ENCODE measurements around the gene P2RX4.
"Not testable (repeated sequence)": the region's sequence is repeated elsewhere in the genome, so short reads cannot be mapped to it uniquely, and the experiment has no call there.

Gene P2RX4

DNA sequence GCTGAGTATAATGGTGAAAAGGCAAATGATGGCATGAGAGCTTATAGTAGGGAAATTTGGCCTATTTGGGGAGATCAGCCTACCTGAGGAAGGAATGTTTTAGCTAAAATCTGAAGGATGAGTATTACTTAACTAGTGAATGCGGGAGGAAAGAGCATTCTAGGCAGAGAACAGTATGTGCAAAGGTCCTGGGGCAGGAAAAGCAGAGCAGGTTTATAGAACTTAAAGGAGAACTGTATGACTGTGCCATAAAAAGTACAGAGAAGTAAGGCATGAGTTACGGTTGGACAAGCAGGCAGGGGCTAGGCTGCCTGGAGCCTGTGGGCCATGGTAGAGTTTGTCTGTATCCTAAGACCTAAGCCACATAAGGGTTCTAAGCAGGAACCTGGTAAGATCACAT, 21.7 kb upstream of the P2RX4 start:
- DNase-seq (ENCODE audit: low spot score), result no peak

DNA sequence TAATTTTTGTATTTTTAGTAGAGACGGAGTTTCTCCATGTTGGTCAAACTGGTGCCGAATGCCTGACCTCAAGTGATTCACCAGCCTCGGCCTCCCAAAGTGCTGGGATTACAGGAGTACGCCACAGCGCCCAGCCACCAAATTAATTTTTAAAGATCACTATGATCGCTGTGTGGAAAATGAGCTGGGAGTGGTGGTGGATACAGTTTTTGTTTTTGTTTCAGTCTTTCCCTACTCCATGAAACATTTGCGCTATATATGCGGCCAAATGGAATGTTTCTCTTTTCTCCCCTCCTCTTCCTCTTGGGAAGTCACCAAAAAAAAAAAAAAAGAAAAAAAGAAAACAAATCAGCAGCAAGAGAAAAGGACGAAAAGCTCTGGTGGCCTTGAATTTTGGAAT, 20.8 kb upstream of the P2RX4 start:
- no peak for DNase-seq (ENCODE audit: low spot score)

DNA sequence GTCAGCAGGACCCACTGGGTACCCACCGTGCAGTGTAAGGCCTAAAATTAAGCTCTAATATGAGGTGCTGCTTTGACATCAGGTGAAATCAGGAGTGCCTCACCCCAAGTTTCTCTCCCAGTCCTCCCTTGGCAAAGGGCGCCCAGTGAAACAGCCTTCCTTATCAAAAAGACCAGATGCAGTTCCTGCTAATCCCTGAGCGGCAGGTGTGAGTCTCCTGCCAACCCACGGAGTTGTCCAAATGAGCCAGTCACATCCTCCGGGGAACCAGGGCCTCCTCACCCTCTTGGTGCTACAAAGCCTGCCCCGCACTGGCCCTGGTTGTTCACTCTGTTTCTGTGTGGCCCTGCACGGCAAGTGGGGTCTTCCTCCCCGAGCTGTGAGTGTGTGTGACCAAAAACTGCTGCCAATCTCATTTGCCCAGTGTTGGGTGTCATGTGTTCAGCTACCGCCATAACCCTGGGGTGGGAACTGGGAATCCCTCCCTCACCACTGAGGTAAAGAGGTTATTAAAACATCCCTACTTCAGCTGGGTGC, 20.2 kb upstream of the P2RX4 start:
- DNase-seq (ENCODE audit: low spot score), result no peak

DNA sequence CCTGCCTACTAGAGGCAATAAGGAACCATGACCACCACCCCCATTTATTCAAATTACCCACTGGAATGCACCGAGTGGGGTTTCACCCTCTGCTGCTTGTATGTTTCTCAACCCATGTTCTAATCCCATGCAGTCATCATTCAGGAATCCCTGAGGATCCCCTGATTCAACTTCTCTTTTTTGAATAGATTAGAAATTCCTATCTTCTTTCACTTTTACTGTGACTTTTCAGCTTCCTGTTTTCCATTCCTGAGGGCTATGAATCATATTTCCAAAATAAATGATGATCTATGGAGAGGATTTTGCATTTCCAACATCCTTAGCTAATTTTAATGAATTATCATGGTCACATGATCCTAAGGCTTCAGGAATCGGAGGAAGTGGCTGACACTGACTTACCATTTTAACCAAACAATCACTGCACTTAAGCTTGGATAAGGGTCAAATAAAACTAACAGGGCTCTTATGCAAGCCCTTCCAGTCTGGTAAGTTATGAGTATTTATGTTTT, 19.4 kb upstream of the P2RX4 start:
- DNase-seq (ENCODE audit: low spot score), result peak; percentile 93

DNA sequence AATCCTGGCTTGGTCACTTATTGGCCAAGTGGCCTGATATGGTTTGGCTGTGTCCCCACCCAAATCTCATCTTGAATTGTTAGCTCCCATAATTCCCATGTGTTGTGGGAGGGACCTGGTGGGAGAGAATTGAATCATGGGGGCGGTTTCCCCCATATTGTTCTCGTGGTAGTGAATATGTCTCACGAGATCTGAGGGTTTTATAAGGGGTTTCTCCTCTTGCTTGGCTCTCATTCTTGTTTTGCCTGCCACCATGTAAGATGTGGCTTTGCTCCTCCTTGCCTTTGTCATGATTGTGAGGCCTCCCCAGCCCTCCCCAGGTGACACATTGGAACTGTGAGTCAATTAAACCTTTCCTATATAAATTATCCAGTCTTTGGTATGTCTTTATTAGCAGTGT, 18.8 kb upstream of the P2RX4 start:
- no peak for DNase-seq (ENCODE audit: low spot score)

DNA sequence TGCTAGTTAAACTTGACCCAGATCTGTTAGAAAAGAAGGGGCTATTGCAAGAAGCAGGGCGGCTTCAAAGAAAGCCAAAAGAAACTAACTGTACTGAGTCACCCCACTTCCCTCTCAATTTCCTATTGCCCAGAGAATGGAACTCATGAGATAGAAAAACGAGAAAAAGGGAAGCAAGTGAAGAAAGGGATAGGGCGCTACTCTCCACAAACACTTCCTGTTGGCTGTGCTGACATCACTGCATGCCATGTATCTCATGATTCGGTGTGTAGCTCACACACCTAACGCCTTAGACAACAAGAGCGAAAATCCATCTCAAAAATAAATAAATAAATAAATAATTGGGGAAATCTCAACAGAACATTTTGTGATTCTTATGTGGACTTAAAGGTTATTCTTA, 13.0 kb upstream of the P2RX4 start:
- no peak for DNase-seq (ENCODE audit: low spot score)

DNA sequence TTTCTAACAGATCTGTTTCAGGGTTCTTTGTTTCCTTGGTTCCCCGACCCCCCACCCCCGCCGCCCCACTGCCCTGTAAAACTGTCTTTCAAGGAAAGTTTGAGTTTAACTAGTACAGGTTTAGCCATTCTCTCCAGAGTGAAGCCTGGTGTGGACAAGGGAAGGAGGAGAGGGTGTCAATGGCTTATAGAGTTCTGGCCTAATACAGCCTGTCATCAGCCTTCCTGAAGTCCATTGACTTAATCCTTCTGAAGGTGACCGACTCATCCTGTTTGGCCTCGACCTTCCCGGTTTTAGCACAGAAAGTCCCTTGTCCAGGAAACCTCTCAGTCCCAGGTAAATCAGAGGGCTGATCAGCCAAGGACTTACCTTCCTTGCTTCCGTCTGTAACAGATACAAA, 11.0 kb upstream of the P2RX4 start:
- DNase-seq (ENCODE audit: low spot score), result no peak

DNA sequence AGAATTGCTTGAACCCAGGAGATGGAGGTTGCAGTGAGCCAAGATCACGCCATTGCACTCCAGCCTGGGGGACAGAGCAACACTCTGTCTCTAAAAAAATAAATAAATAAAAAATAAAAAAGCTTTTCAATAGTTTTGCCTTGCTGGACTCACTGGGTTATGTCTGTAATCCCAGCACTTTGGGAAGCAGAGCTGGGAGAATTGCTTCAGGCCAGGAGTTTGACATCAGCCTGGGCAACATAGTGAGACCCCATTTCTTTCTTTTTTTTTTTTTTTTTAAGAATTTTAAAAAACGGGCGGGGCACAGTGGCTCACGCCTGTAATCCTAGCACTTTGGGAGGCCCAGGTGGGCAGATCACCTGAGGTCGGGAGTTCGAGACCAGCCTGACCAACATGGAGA, 8.8 kb upstream of the P2RX4 start:
- not testable (repeated sequence) for DNase-seq (ENCODE audit: low spot score)

DNA sequence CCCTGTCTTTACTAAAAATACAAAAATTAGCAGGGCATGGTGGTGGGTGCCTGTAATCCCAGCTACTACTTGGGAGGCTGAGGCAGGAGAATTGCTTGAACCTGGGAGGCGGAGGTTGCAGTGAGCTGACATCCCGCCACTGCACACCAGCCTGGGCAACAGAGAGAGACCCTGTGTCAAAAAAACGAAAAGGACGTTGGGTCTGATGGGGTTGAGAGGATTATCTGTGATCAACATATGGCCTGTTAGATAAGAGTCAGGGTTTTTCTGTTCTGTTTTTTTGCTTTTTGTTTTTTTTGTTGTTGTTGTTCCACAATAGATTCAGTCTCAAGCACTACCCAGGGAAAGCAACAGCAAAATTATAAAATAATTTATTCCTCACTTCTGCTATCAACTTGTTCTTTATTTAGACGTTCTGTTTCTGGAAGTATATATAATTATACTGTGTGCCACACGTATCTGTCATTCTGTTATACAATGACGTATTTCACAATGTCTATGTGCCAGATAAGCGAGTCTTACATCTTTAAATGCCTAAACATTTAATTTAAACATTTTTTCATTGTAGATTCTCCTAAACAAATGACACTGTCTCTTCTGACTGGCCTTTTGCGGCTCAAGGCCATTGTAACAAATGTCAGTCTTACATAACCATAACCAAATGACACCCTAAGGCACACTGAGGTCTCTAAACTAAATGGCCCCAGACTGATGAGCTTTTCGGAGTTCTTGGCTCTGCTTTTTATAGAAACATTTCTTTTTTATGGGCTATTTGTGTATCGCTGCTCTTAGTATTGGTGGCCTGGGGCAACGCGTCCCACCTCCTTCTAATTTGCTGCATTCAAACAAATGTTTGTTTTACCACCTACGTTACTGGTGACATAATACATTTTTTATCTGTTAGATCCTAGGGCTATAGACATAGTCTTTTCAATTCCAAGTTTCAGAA, 7.2 kb upstream of the P2RX4 start:
- DNase-seq (ENCODE audit: low spot score), result no peak

DNA sequence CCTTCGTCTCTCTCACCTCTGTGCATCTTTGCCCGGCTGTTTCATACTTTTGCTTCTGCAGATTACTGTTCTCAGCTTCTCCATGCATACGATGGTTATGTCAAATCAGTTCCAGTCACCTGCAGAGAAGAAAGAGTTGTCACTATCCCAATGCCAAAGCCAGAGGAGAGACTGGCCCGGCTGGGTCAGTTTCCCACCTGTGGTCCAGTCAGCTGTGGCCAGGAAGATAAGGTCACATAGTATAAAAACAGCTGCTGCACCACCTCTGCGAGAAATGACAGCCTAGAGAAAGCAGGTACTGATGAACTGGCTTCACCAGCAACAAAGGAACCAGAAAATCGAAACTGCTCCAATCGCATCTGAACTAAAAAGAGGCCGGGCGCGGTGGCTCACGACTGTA, 6.4 kb upstream of the P2RX4 start:
- no peak for DNase-seq (ENCODE audit: low spot score)

DNA sequence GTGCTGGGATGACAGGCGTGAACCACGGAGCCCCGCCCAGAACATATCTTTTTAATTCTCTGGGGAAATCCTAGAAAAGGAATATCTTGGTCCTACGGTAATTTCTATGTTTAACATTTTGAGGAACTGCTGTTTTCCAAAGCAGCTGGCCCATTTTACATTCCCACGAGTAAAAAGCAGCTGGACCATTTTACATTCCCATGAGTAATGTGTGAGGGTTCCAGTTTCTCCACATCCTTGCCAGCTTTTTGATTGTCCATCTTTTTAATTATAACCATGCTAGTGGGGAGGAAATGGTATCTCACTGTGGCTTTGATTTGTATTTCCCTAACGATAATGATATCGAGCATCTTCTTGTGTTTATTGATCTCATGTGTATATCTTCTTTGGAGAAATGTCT, 4.4 kb upstream of the P2RX4 start:
- DNase-seq (ENCODE audit: low spot score), result no peak

DNA sequence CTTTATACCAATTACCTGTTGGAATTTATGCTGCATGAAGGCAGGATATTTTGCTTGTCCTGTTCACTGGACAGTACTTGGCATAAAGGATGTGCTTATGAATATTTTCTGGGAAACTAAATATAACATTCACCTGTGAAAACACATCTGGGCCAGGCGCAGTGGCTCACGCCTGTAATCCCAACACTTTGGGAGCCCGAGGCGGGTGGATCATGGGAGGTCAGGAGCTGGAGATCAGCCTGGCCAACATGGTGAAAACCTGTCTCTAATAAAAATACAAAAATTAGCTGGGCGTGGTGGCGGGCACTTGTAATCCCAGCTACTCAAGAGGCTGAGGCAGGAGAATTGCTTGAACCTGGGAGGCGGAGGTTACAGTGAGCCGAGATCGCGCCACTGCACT, 1.4 kb upstream of the P2RX4 start:
- not testable (repeated sequence) for DNase-seq (ENCODE audit: low spot score)

DNA sequence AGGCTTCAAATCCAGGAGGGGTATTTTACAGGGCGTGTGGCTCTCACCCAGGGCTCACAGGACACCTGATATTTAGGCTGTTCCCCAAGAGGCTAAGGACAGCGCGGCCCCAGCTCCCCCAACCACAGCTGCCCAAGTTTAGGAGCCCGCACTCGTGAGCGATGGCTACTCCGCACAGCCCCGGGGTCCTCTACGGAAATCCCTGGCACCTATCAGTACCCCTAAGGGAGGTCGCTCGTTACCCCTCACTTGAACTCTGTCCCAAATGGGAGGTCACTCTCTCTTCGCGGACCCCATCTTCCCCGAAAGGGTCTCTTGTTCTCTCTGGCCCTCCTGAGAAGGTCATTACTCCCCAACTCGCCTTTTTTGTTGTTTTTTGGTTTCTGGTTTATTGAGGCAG, 708 bp upstream of the P2RX4 start:
- DNase-seq (ENCODE audit: low spot score), result no peak

DNA sequence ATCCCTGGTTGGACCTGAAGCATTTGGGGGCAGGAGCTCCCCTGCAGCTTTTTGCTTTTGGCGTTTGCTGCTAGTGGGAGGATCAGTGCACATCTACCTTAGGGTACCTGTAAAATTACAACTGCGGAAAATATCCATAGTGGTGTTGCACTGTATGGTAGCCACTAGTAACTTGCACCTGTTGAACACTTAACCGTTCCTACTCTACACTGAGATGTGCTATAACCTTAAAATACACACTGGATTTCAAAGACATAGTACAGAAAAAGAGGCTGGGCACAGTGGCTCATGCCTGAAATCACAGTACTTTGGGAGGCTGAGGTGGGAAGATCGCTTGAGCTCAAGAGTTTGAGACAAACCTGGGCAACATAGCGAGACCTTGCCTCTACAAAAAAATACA, 2.9 kb downstream of the P2RX4 start:
- no peak for DNase-seq (ENCODE audit: low spot score)

DNA sequence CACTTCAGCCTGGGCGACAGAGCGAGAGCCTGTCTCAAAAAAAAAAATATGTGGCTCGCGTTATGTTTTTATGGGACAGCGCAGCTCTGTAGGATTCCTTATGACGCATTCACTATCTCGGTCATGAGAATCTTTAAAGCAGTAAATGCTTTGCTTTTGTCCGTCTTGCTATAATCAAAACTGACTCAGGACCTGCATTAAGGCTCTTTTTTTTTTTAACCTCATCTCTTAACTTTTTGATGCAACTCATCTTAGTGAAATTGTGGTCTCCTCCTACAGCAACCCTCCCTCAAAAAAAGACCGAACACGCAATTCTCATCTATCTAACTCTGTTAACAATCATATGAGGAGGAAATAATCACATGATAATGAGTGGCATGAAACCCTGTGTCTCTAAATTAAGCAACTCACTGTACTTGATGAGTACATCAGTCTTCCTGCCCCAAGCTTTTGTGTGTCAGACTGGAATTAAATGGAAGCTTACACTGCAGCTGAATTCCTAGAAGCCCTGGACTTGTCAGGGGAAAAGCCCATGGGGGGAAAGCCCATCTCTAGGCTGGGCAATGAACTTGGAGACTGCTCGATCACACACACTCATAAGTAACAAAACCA, 4.3 kb downstream of the P2RX4 start:
- peak; percentile 29 for DNase-seq (ENCODE audit: low spot score)

DNA sequence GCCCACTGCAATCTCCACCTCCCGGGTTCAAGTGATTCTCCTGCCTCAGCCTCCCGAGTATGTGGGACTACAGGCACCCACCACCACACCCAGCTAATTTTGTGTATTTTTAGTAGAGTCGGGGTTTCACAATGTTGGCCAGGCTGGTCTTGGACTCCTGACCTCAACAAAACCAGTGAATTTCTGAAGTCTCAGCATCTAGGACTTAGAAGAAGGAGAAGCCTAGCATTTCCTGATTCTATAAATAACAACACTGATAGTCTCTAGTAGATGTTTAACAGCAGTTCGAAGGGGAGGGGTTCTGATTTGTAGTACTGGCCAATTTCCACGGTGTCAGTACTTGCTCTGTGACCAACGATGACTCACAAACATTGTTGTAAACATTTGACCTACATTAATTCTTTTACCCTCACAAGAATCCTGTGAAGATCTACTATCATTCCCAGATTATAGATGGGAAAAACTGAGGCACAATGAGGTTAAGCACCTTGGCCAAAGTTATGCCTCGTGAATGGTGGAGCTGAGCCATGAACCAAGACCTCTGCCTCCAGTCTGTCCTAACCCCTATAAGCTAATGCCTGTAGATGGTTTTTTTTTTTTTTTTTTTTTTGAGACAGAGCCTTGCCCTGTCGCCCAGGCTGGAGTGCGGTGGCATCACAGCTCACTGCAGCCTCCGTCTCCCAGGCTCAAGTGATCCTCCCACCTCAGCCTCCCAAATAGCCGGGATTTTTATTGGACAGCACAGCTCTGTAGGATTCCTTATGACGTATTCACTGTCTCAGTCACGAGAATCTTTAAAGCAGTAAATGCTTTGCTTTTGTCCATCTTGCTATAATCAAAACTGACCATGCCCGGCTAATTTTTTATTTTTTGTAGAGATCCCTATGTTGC, 5.2 kb downstream of the P2RX4 start:
- peak; percentile 80 for DNase-seq (ENCODE audit: low spot score)

DNA sequence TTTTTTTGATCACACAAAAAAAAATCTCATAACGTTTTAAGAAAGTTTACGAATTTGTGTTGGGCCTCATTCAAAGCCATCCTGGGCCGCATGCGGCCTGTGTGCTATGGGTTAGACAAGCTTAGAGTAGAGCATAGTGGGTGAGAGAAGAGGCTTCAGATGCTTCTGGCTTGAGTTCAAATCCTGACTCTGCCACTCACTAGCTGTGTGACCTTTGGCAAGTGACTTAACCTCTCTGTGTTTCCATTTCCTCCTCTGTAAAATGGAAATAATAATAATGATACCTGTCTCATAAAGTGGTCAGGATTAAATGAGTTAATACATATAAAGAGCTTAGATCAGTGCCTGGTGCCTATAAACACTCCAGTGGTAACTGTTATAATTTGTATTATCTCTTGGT, 6.2 kb downstream of the P2RX4 start:
- no peak for DNase-seq (ENCODE audit: low spot score)

DNA sequence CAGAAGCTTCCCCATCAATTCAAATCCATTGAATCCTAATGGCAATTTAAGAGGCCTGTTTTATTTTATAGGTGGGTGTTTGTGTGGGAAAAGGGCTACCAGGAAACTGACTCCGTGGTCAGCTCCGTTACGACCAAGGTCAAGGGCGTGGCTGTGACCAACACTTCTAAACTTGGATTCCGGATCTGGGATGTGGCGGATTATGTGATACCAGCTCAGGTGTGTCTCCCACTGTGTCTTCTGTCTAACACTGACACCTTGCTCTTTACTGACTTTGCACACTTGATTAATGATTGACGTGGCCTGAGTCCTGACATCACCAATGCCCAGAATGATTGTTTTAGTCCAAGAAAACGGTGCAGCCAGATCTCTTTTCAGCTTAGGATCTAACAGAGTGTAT, 7.1 kb downstream of the P2RX4 start:
- no peak for DNase-seq (ENCODE audit: low spot score)

DNA sequence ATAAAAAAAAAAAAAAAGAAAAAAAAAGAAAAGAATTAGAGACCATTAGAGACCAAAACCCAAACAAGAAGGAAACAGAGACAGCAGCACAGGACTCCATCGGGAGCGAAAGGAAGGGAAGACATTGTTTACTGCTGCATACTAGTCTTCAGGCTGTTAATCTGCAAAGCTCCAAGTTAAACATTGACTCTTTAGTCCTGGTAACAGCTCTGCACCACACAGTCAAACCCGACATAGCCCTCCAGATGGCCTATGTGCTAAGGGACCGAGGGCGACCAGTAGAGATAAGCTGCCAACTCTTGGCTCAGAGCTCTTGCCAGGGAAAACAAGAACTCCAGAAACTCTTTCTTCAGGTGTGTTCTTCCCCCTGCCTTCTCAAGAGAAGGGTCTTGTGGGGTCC, 7.8 kb downstream of the P2RX4 start:
- no peak for DNase-seq (ENCODE audit: low spot score)

DNA sequence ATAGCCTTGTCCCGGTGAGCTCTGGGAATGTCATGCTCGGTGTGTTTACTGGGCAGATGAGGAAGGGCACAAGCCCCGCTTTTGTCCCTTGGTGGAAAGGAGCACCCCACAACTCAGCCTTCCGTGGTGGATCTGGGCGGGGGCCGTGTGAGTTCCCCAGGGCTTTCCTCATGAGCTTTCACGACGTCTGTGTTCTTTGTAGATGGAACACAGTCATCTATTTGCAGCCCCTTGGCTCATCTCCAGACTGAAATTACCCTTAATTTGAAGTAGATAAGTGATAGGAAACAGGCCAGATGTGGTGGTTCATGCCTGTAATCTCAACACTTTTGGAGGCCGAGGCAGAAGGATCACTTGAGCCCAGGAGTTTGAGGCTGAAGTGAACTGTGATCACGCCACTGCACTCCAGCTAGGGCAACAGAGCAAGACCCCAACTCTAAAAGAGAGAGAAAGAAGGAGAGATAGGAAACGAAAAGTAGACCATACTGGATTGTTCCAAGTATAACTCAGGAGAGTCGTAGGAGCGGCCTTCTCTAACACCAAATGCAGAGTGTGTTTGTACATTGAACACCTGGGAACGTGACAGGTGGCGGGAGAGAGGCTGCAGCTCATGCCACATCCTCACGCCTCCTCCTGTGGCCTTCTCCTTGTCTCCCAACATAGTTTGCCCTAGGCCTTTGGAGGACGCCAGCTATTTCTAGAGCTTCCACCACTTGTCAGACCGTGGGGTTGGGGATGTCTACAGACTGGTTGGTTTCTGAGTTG, 8.8 kb downstream of the P2RX4 start:
- no peak for DNase-seq (ENCODE audit: low spot score)

DNA sequence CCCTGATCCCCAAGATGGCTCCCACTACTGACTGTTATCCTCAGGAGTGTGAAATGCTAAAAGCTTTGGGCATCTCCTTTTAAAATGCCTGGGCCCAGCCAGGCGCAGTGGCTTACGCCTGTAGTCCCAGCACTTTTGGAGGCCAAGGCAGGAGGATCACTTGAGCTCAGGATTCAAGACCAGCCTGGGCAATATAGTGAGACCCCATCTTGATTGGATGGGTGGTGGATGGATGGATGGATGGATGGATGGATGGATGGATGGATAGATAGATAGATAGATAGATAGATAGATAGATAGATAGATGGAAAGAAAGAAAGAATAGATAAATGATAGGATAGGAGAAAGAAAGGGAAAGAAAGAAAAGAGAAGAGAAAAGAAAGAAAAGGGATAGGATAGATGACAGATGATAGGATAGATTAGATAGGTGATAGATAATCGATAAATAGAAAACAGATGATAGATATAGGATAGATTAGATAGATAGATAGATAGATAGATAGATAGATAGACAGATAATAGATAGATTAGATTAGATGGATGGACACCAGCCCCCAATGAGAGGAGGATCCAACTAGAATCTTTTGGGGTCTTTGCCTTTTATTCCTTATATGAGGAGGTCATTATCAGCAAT, 9.5 kb downstream of the P2RX4 start:
- no peak for DNase-seq (ENCODE audit: low spot score)
